RWPE2 (cell line): ENCODE data around the gene TTLL8.

Source experiments
- ATAC-seq: fragments of 200-7000 bp; cut with Tn5 transposase; 3 replicates; pipeline ENCODE4 v1.9.1; 2021; ENCODE audit warnings: low read depth
- DNase-seq: peaks from one replicate; pipeline ENCODE4 v3.0.0-alpha.2; 2020; ENCODE audit warnings: low spot score
- H3K27ac ChIP-seq: fragments of 450-650 bp; 2 replicates; pipeline ENCODE4 v1.5.1; 2017; ENCODE audit warnings: mild to moderate bottlenecking; ENCODE audit not compliant: poor library complexity, severe bottlenecking
- H3K27me3 ChIP-seq: fragments of 250-450 bp; sonication (Bioruptor Pico); 2 replicates; pipeline ENCODE4 v1.5.1; 2021; ENCODE audit warnings: mild to moderate bottlenecking, moderate library complexity; ENCODE audit not compliant: insufficient read depth, poor library complexity, severe bottlenecking
- H3K36me3 ChIP-seq: fragments of 250-450 bp; sonication (Bioruptor Pico); 2 replicates; pipeline ENCODE4 v1.5.1; 2020; ENCODE audit warnings: low read depth, mild to moderate bottlenecking, moderate library complexity
- H3K4me1 ChIP-seq: fragments of 250-450 bp; sonication (Bioruptor Pico); 2 replicates; pipeline ENCODE4 v1.5.1; 2021; ENCODE audit warnings: mild to moderate bottlenecking, moderate library complexity; ENCODE audit not compliant: insufficient read depth, poor library complexity, severe bottlenecking
- H3K4me3 ChIP-seq: fragments of 250-450 bp; sonication (Bioruptor Pico); 2 replicates; pipeline ENCODE4 v1.5.1; 2021; ENCODE audit warnings: mild to moderate bottlenecking, moderate library complexity; ENCODE audit not compliant: severe bottlenecking
- H3K9me3 ChIP-seq: fragments of 250-450 bp; sonication (Bioruptor Pico); 2 replicates; pipeline ENCODE4 v1.5.1; 2021; ENCODE audit warnings: mild to moderate bottlenecking, moderate library complexity; ENCODE audit not compliant: severe bottlenecking
- TF ChIP-seq, protein P1 (sequence below): fragments of 450-650 bp; IDR thresholded peaks from one replicate; pipeline ENCODE4 v1.5.1; 2017; ENCODE audit warnings: mild to moderate bottlenecking, moderate library complexity; ENCODE audit not compliant: poor library complexity, severe bottlenecking

TTLL8 gene

DNA sequence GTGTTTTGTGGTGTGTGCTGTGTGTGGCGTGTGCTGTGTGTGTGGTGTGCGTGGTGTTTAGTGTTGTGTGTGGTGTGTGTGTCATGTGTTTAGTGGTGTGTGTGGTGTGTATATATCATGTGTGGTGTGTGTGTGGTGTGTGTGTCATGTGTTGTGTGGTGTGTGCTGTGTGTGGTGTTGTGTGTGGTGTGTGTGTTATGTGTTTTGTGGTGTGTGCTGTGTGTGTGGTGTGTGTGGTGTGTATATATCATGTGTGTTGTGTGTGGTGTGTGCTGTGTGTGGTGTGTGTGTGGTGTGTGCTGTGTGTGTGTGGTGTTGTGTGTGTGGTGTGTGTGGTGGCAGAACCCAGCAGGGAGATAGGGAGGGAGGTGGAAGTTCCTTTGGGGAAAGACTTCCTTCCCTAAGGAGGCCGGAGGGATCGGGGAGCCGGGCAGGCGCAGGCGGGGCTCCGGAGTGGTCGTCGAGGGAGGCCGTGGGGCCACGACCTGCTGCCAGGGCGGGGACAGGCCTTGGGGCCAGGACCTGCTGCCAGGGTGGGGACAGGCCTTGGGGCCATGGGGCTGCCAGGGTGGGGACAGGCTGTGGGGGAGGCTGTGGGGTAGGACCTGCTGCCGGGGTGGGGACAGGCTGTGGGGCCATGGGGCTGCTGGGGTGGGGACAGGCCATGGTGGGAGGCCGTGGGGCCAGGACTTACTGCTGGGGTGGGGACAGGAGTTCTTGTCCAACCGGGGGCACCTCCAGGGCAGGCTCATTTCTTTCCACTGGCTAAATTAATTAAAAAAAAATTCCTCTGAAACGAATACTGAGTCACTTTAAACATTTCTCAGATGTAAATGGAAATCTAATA is 82.3 kb downstream of the TTLL8 start:
- H3K9me3 ChIP-seq, result no peaks in the 10 kb centered on the region
- ATAC-seq (peak; percentile 34), DNase-seq (no peak)
- H3K36me3 ChIP-seq, result no peaks in the 10 kb centered on the region
- no peak overlapping the region for H3K4me3 ChIP-seq
- H3K27ac ChIP-seq, result peak overlapping the region; percentile 15
- TF ChIP-seq, protein P1, sequence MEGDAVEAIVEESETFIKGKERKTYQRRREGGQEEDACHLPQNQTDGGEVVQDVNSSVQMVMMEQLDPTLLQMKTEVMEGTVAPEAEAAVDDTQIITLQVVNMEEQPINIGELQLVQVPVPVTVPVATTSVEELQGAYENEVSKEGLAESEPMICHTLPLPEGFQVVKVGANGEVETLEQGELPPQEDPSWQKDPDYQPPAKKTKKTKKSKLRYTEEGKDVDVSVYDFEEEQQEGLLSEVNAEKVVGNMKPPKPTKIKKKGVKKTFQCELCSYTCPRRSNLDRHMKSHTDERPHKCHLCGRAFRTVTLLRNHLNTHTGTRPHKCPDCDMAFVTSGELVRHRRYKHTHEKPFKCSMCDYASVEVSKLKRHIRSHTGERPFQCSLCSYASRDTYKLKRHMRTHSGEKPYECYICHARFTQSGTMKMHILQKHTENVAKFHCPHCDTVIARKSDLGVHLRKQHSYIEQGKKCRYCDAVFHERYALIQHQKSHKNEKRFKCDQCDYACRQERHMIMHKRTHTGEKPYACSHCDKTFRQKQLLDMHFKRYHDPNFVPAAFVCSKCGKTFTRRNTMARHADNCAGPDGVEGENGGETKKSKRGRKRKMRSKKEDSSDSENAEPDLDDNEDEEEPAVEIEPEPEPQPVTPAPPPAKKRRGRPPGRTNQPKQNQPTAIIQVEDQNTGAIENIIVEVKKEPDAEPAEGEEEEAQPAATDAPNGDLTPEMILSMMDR, result no peak
- no peaks in the 10 kb centered on the region for H3K27me3 ChIP-seq
- H3K4me1 ChIP-seq, result peaks cover 7% of the 10 kb centered on the region

DNA sequence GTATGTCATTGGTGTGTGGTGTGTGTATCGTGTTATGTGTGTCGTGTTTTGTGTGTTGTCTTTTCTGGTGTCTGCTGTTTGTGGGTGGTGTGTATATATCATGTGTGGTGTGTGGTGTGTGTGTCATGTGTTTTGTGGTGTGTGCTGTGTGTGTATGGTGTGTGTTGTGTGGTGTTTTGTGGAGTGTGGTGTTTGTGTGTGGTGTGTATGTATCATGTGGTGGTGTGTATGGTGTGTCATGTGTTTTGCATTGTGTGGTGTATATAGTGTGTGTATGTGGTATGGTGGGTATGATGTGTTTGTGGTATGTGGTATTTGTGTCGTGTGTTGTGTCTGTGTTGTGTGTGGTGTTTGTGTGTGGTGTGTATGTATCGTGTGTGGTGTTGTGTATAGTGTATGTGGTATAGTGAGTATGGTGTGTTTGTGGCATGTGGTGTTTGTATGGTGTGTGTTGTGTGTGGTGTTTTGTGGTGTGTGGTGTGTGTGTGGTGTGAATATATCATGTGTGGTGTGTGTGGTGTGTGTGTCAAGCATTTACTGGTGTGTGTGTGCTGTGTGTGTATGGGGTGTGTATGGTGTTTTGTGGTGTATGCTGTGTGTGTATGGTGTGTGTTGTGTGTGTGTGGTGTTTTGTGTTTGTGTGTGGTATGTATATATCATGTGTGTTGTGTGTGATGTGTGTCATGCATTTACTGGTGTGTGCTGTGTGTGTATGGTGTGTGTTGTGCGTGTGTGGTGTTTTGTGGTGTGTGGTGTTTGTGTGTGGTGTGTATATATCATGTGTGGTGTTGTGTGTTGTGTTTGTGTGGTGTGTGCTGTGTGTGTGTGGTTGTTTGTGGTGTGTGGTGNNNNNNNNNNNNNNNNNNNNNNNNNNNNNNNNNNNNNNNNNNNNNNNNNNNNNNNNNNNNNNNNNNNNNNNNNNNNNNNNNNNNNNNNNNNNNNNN is 84.8 kb downstream of the TTLL8 start:
- peaks cover 11% of the 10 kb centered on the region for H3K4me1 ChIP-seq
- H3K4me3 ChIP-seq, result no peak overlapping the region
- H3K27ac ChIP-seq, result no peak overlapping the region
- no peaks in the 10 kb centered on the region for H3K27me3 ChIP-seq
- ATAC-seq (no peak), DNase-seq (no peak)
- H3K9me3 ChIP-seq, result no peaks in the 10 kb centered on the region
- TF ChIP-seq, protein P1, result no peak
- no peaks in the 10 kb centered on the region for H3K36me3 ChIP-seq

DNA sequence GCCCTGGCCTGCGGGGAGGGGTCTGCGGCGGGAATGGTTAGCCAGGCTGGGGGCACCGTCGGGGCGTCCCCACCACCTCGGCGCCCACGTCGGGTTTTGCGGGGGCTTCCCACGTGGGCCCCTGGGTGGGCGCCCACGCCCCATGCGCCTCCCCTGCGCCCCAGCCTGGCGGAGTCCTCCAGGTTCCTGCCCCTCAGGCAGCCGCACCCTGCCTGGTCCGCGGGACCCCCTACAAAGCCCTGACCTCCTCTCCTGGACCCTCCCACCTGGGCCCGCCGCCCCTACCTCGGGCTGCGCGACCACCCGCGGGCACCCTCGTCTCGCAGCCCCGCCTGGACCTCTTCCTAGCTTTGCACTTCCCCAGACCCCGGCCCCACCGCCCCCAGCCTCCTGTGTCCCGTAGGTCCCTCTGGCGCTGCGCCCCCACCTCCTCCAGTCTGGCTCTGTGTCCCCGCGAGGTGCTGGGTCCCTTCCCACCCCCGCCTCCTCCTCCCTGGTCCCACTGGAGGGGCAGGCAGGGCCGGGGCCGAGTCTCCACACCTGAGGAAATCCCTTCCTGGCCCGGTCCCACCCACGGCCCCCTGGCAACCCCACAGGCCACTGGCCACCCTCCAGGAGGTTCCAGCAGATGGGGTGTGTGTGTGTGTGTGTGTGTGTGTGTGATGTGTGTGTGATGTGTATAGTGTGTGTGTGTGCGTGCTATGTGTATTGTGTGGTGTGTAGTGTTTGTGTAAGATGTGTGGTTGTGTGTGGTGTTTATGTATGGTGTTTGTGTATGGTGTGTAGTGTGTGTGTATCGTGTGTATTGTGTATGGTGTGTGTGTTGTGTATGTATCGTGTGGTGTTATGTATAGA is 85.7 kb downstream of the TTLL8 start:
- ATAC-seq (no peak), DNase-seq (no peak)
- Histone ChIP-seq H3K4me1 (peaks cover 11% of the 10 kb centered on the region), H3K27ac (no peak overlapping the region), H3K9me3 (no peaks in the 10 kb centered on the region), H3K4me3 (no peak overlapping the region), H3K36me3 (no peaks in the 10 kb centered on the region), H3K27me3 (no peaks in the 10 kb centered on the region)
- TF ChIP-seq, protein P1, result no peak

DNA sequence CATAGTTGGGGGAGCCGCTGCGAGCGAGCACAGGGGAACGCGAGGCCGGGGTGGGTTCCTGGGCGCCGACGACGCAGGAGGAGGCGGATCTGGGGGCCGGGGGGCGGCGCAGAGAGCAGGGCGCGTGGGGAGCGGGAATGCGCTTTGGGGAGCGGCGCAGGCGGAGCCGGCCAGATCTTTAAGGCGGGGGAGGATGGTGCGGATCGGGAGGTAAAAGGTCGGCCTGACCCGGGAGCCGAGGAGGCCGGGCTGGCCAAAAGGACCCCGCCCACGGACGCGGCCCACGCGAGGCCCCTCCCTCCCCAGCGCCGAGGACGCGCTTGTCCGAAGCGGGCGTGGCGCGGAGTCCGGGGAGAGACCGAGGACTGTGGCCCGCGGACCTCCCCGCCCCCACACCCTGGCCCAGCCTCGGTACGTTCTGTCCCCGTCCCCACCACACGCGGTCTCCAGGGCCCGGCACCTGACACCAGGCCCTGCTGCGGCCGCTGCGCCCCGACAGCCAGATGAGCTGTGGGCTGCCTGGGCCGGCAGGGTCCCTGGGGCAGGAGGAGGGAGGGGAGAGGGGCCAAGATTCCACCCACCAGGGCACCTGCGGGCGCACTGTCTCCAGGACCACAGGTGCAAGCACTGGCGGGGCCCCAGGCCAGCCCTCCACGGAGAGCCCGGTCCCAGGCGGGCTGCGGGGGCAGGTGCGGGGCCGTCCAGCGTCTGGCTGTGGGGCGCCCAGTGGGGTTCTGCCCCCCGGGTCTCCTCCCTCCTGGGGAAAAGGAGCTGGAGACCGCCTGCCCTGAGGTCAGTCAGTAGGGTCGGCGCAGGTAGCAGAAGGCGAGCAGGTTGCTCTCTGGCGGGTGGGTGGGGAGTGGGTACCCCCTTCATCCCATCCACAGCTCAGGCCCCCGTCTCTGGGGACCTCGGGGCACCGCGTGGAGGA is 86.6 kb downstream of the TTLL8 start:
- Histone ChIP-seq H3K9me3 (no peaks in the 10 kb centered on the region), H3K36me3 (no peaks in the 10 kb centered on the region), H3K4me1 (peaks cover 11% of the 10 kb centered on the region), H3K27me3 (no peaks in the 10 kb centered on the region), H3K4me3 (peak overlapping the region; percentile 27), H3K27ac (peak overlapping the region; percentile 38)
- ATAC-seq (peak; percentile 43), DNase-seq (peak; percentile 59)
- TF ChIP-seq, protein P1, result no peak
